Endothelial cell of umbilical vein (primary cell): ENCODE measurements around the gene TAF13. TPM values are rescaled to one million over a fixed set of nuclear protein-coding genes. Genes with fewer than 3 reads are reported as not detected.

Experiments
- BruUV-seq: library from RNA; stranded (reverse); fragments of 400-500 nt; replicated peaks from 2 replicates; lab custom pipeline; 2021; lab: Mats Ljungman, UMichigan
- CTCF ChIA-PET: fragments of 300-600, 350-600 bp; sonication (Branson Sonifier 250); formaldehyde crosslinking; loops from one replicate; lab custom pipeline; 2021; ENCODE audit warnings: antibody characterized with exemption, inconsistent platforms; lab: Charles Lee
- POLR2A ChIA-PET: fragments of 300-600, 350-600 bp; sonication (Branson Sonifier 250); formaldehyde crosslinking; loops from one replicate; lab custom pipeline; 2021; ENCODE audit warnings: antibody characterized with exemption, inconsistent platforms; lab: Charles Lee
- DNase-seq: peaks from one replicate; pipeline ENCODE4 v3.0.0-alpha.2; 2011; ENCODE audit warnings: low read depth, low spot score
- FAIRE-seq: peaks from 2 replicates; lab custom pipeline; 2011; peaks lifted over from hg19 to GRCh38; lab: Jason Lieb, UNC
- H2AFZ ChIP-seq: 2 replicates; pipeline ENCODE4 v1.6.0; 2012; ENCODE audit warnings: low read depth, low read length, control low read depth, inconsistent platforms
- H3K27ac ChIP-seq: 2 replicates; pipeline ENCODE4 v1.5.1; 2011; ENCODE audit warnings: low read depth, mild to moderate bottlenecking, control low read depth, low read length, moderate library complexity; ENCODE audit not compliant: insufficient read depth
- H3K27me3 ChIP-seq, 2 experiments: 2 replicates each; pipeline versions ENCODE4 v1.6.0 to v1.6.1; 2011; ENCODE audit warnings: low read length in 2 of 2, mixed read lengths in 1 of 2; ENCODE audit not compliant: control insufficient read depth in 2 of 2, insufficient read depth in 2 of 2
- H3K36me3 ChIP-seq, 2 experiments: 2 replicates in 1 of 2; 3 replicates in 1 of 2; pipeline ENCODE4 v1.5.1; 2011; ENCODE audit warnings: low read length in 2 of 2, mild to moderate bottlenecking in 1 of 2, moderate library complexity in 1 of 2; ENCODE audit not compliant: control insufficient read depth in 2 of 2, insufficient read depth in 2 of 2; ENCODE audit errors: extremely low read depth in 1 of 2
- H3K4me1 ChIP-seq: 3 replicates; pipeline ENCODE4 v1.5.1; 2011; ENCODE audit warnings: mild to moderate bottlenecking, low read length; ENCODE audit not compliant: control insufficient read depth, insufficient read depth; ENCODE audit errors: extremely low read depth
- H3K4me2 ChIP-seq: 2 replicates; pipeline ENCODE4 v1.6.1; 2011; ENCODE audit warnings: low read length, control low read depth, mixed read lengths; ENCODE audit not compliant: insufficient read depth
- H3K4me3 ChIP-seq, 3 experiments: fragments of 200-600 bp in 1 of 3; sonication (generic), shearing (Covaris generic) in 1 of 3; replicated peaks in 1 of 3; 2 replicates each; pipeline ENCODE4 v1.5.1; 2011 to 2016; ENCODE audit warnings: control low read depth in 3 of 3, low read length in 3 of 3, mild to moderate bottlenecking in 2 of 3, inconsistent platforms in 1 of 3, low read depth in 1 of 3, moderate library complexity in 1 of 3; ENCODE audit not compliant: insufficient read depth in 1 of 3
- H3K79me2 ChIP-seq: 2 replicates; pipeline ENCODE4 v1.6.0; 2012; ENCODE audit warnings: low read length, inconsistent platforms; ENCODE audit not compliant: control insufficient read depth, insufficient read depth
- H3K9ac ChIP-seq: replicated peaks from 2 replicates; pipeline ENCODE3; 2011; ENCODE audit warnings: low read length, control low read depth; ENCODE audit not compliant: insufficient read depth; ENCODE audit errors: extremely low read depth
- H3K9me1 ChIP-seq: replicated peaks from 3 replicates; pipeline ENCODE4 v1.6.0; 2011; ENCODE audit warnings: mild to moderate bottlenecking, low read length; ENCODE audit not compliant: control insufficient read depth, insufficient read depth; ENCODE audit errors: extremely low read depth
- H3K9me3 ChIP-seq: replicated peaks from 2 replicates; pipeline ENCODE4 v1.5.1; 2012; ENCODE audit warnings: low read length, inconsistent platforms; ENCODE audit not compliant: control insufficient read depth, insufficient read depth
- H4K20me1 ChIP-seq: replicated peaks from 2 replicates; pipeline ENCODE3; 2011; ENCODE audit warnings: mild to moderate bottlenecking, low read length; ENCODE audit not compliant: control insufficient read depth, insufficient read depth; ENCODE audit errors: extremely low read depth
- EZH2 ChIP-seq: IDR thresholded peaks from 2 replicates; pipeline ENCODE4 v1.6.1; 2012; ENCODE audit warnings: borderline replicate concordance, low read depth, mild to moderate bottlenecking, moderate library complexity, low read length, inconsistent platforms; ENCODE audit not compliant: severe bottlenecking
- FOS ChIP-seq: IDR thresholded peaks from 2 replicates; pipeline ENCODE4 v1.6.1; 2011; ENCODE audit warnings: mild to moderate bottlenecking, low read length, moderate library complexity, borderline replicate concordance; ENCODE audit not compliant: insufficient read depth
- GATA2 ChIP-seq: IDR thresholded peaks from 2 replicates; pipeline ENCODE4 v1.7.0; 2011; ENCODE audit warnings: low read depth, mild to moderate bottlenecking, moderate library complexity, mixed read lengths, low read length; ENCODE audit not compliant: insufficient read length, insufficient read depth
- JUN ChIP-seq: IDR thresholded peaks from 2 replicates; pipeline ENCODE4 v1.6.1; 2011; ENCODE audit warnings: borderline replicate concordance, low read depth; ENCODE audit not compliant: insufficient read length, insufficient read depth
- MAX ChIP-seq: IDR thresholded peaks from 2 replicates; pipeline ENCODE4 v1.6.1; 2011; ENCODE audit not compliant: insufficient read depth, insufficient read length
- MYC ChIP-seq: IDR thresholded peaks from one replicate; pipeline ENCODE4 v1.6.1; 2011; ENCODE audit warnings: mild to moderate bottlenecking, low read depth, low read length
- POLR2A ChIP-seq: IDR thresholded peaks from 2 replicates; pipeline ENCODE4 v1.6.1; 2012; ENCODE audit warnings: low read depth, mild to moderate bottlenecking, control low read depth, low read length
- POLR2AphosphoS5 ChIP-seq: IDR thresholded peaks from 2 replicates; pipeline ENCODE4 v1.6.1; 2012; ENCODE audit warnings: low read depth, mild to moderate bottlenecking, control low read depth, low read length, moderate library complexity; ENCODE audit not compliant: insufficient read depth
- dilution Hi-C: fragments of 300-500 bp; cut with MboI; formaldehyde crosslinking; loops from one replicate; pipeline ENCODE4 v1.15.0; 2019; ENCODE audit warnings: low sequenced_read_pairs; ENCODE audit not compliant: extremely low pct_ligation_motif_present
- intact Hi-C: fragments of 100-400 bp; cut with micrococcal nuclease; formaldehyde crosslinking; loops from one replicate; pipeline ENCODE4 v1.10.0; 2022
- polyA plus RNA-seq, 4 experiments: library from polyadenylated mRNA; depleted of rRNA in 3 of 4; stranded (reverse) in 3 of 4; unstranded in 1 of 4; fragments of >200 nt; gene quantifications; 2 replicates each; pipeline versions ENCODE4 v1.2.1 to v1.2.3, GENCODE V29; 2011 to 2012; ENCODE audit warnings: missing spikeins in 1 of 4
- total RNA-seq: library from RNA; stranded (reverse); gene quantifications from 2 replicates; pipeline ENCODE4 v1.2.3, GENCODE V29; 2021
- TF ChIP-seq, protein P1 (sequence below), 2 donors: IDR thresholded peaks; 1 replicate in 1 of 2; 2 replicates in 1 of 2; pipeline ENCODE4 v1.5.1; 2011; ENCODE audit warnings: low read length in 2 of 2, mild to moderate bottlenecking in 2 of 2, moderate library complexity in 2 of 2, control low read depth in 1 of 2, inconsistent platforms in 1 of 2, low read depth in 1 of 2; ENCODE audit not compliant: insufficient read depth in 1 of 2; ENCODE audit errors: extremely low read depth in 1 of 2

The TAF13 gene
- total and polyA plus RNA-seq, 2 donors (not counting 3 experiments of a cell fraction or from before 2014, with no cell fraction given): 14.8 to 42.3 TPM

- CTCF ChIA-PET: interaction anchor here (0.9 to 3.0 kb wide), 6 partner anchors 10 to 74 kb away, joined by 3 to 35 read pairs (median 4); partner anchors contain the start of genes ELAPOR1, TAF13 and WDR47
- dilution Hi-C loops (no loop called here), intact Hi-C loops (loop anchor here (1.0 to 10.0 kb wide), 4 partner anchors 14 to 944 kb away; partner anchors contain the start of genes STRIP1, TAF13 and WDR47)
- DNase-seq (peak; percentile 99), FAIRE-seq (peak; percentile 55)
- no peaks in the 10 kb centered on the region for H3K9me3 ChIP-seq
- no peaks in the 10 kb centered on the region for H3K9me1 ChIP-seq
- H3K9ac ChIP-seq: peak within 1 kb of the TSS; percentile 91
- H3K4me3 ChIP-seq: peak within 1 kb of the TSS; percentile 97 to 99 (median 97)
- H3K27ac ChIP-seq: peak within 1 kb of the TSS; percentile 63
- BruUV-seq: TSS peak; percentile 67
- H4K20me1 ChIP-seq: no peaks in the 10 kb centered on the region
- peaks cover under 1 to 6% of the 10 kb centered on the region in 2 experiments for H3K36me3 ChIP-seq
- H3K4me1 ChIP-seq: peaks cover 13% of the 10 kb centered on the region
- H3K27me3 ChIP-seq: no peaks in the 10 kb centered on the region
- TF ChIP-seq MAX: peak; percentile 72
- TF ChIP-seq POLR2A: peak; percentile 74
- no peak for TF ChIP-seq FOS
- no peak for TF ChIP-seq JUN
- no peak for TF ChIP-seq EZH2
- TF ChIP-seq, protein P1, sequence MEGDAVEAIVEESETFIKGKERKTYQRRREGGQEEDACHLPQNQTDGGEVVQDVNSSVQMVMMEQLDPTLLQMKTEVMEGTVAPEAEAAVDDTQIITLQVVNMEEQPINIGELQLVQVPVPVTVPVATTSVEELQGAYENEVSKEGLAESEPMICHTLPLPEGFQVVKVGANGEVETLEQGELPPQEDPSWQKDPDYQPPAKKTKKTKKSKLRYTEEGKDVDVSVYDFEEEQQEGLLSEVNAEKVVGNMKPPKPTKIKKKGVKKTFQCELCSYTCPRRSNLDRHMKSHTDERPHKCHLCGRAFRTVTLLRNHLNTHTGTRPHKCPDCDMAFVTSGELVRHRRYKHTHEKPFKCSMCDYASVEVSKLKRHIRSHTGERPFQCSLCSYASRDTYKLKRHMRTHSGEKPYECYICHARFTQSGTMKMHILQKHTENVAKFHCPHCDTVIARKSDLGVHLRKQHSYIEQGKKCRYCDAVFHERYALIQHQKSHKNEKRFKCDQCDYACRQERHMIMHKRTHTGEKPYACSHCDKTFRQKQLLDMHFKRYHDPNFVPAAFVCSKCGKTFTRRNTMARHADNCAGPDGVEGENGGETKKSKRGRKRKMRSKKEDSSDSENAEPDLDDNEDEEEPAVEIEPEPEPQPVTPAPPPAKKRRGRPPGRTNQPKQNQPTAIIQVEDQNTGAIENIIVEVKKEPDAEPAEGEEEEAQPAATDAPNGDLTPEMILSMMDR (IDR thresholded peaks at IDR 0.05; ENCODE audit: extremely low read depth in 1 of 2, insufficient read depth in 1 of 2, low read depth in 1 of 2, low read length in 2 of 2): no peak
- TF ChIP-seq POLR2AphosphoS5: peak; percentile 88
- TF ChIP-seq GATA2: no peak
- TF ChIP-seq MYC: peak; percentile 55
- peak within 1 kb of the TSS; percentile 81 for H3K4me2 ChIP-seq
- peak within 1 kb of the TSS; percentile 83 for H2AFZ ChIP-seq
- peaks cover 22% of the 10 kb centered on the region for H3K79me2 ChIP-seq
- POLR2A ChIA-PET: interaction anchor here (0.6 to 2.6 kb wide), 6 partner anchors 10 to 105 kb away, joined by 3 to 8 read pairs (median 4); partner anchors contain the start of gene TAF13
Measured at GRCh38 chr1:109090196-109091077, 14.6 kb upstream of the TAF13 start, which contains the start of gene TMEM167B. Gene TMEM167B, plus strand, starts transcription at chr1:109090764. Its CDS starts 109 bp downstream, at chr1:109090873.
